ENCODE measurements around the gene BPGM.

- TF ChIP-seq CTCF (conservative IDR thresholded peaks at IDR 0.05; ENCODE audit: low read length) (no peak), EZH2phosphoT487 (IDR thresholded peaks at IDR 0.05; ENCODE audit: borderline replicate concordance) (no peak)
Observed at GRCh38 chr7:134640842-134641715, 5.6 kb upstream of the BPGM start.

Data from Loucy (cell line).